H54 (cell line): ENCODE results near the gene ZNF827.
"Not testable (repeated sequence)": the region's sequence is repeated elsewhere in the genome, so short reads cannot be mapped to it uniquely, and the experiment has no call there.

Experiments used
- DNase-seq: peaks from one replicate; pipeline ENCODE4 v3.0.0; 2011; ENCODE audit warnings: low spot score, mixed read lengths; ENCODE audit not compliant: insufficient read length
- FAIRE-seq: peaks from 3 replicates; lab custom pipeline; 2011; peaks lifted over from hg19 to GRCh38; lab: Jason Lieb, UNC
- POLR2A ChIP-seq: IDR thresholded peaks from 2 replicates; pipeline ENCODE4 v1.6.1; 2011; ENCODE audit warnings: low read depth, mild to moderate bottlenecking, low read length

ZNF827 gene

DNA sequence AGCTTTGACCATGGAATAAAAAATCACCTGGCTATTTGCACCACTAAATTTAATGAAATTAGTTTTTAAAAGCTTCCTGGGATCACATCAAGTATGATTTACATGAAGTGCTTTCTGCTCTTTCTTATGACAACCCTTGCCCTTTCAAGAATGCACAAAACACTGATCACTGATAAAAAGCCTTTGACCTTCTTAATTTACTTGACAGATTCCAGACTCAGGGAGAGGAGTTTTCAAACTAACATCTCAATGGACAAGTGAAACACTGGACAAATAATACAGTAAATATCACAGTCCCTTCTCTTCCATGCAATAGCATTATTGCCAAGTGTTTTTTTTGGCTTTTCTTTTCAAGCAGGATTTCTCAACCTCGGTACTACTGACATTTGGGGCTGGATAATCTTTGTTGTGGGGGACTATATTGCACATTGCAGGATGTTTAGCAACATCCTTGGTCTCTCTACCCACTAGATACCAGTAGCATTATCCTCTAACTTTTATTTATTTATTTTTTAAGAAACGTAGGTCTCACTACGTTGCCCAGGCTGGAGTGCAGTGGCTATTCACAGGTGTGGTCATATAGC is 86.3 kb downstream of the ZNF827 start:
- no peak for FAIRE-seq
- no peak for TF ChIP-seq POLR2A
- no peak for DNase-seq

DNA sequence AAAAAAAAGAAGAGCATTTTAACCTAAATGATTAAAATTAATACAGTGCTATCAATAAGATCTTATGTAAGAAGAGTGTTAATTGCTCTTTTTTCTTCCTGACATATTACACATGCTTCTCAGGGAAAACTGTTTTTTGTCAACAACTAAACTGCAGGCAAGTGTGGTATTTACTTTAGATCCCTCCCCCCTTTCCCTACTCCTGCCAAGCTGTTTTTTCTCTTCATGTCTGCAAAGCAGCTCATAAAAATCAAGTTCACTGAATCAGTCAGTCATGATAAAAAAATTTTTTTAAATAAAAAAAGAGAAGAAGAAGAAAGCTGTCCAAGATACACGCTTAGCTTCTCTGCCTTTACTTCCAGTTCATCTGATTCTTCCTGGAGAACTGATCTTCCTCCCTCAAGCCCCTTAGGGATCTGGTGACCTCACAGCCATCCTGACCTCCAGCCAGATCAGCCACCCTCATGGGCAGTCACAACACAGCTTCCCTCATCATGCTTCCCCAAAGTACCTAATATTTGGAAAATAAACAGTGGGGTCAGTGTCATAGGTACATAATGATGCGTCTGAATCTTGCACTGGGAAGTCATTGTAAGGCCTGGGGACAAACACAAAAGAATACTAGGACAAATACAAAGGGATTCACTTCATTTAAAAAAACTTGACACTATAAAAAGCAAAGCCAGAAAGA is 87.0 kb downstream of the ZNF827 start:
- no peak for FAIRE-seq
- DNase-seq = no peak
- no peak for TF ChIP-seq POLR2A

DNA sequence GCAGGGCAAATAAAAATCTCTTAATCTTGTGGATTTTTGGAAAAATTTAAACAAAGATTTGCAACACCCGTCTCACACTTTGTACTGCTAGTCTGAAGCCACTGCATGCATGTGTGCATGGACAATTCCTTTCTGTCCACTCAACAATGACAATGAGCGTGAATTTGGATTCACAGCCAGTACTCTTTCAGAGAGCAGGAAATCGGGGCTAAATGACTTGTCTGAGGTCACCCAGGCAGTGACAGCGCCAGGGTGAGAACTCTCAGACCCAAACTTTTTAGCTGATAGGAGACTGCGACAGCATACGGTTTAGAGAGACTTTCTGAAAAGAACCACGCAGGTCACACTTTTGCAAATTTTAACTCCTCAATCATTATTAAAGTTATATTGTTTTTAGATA is 90.9 kb downstream of the ZNF827 start:
- FAIRE-seq = no peak
- no peak for DNase-seq
- no peak for TF ChIP-seq POLR2A

DNA sequence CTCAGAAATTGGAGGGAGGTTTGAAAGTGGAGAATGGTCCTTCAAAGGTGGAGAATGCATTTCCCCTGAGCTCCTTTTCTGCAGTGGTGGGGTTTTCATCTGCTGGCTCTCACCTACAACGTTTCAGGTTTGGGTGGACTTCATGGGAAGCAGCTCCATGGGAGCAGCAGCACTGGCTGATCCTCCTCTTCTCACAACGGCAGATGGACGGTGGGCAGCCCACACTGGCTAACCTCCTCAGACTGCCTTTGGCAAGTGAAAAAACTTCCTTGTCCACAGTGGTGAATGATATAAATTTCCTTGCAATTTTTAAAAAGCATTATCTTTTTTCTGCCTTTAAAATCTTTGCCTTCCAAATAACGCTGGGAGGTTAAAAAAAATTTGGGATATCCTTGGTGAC is 93.5 kb downstream of the ZNF827 start:
- no peak for DNase-seq
- no peak for TF ChIP-seq POLR2A
- FAIRE-seq = no peak

GRCh38 chr4:145843639-145844038 is 95.0 kb downstream of the ZNF827 start:
- no peak for TF ChIP-seq POLR2A
- FAIRE-seq = no peak
- DNase-seq = no peak

DNA sequence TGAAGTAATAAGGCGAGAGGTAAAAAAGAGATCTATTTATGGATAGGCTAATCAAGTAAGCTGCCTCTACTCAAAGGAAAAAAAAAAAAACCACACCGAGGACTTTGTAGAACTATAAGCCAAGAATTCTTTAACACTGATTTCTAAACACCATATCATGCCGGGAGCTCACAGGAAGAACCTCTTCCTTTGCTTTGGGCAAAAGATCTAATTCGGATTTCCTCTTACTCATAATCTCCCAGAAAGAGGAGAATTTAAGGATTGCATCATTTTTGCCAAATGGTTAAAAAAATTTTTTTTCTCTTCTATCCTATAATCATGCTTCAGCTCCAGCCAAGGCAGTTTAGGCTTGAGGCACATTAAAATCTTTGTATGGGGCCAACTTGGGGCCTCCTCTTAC is 95.5 kb downstream of the ZNF827 start:
- DNase-seq (no peak), FAIRE-seq (no peak)
- TF ChIP-seq POLR2A = no peak

DNA sequence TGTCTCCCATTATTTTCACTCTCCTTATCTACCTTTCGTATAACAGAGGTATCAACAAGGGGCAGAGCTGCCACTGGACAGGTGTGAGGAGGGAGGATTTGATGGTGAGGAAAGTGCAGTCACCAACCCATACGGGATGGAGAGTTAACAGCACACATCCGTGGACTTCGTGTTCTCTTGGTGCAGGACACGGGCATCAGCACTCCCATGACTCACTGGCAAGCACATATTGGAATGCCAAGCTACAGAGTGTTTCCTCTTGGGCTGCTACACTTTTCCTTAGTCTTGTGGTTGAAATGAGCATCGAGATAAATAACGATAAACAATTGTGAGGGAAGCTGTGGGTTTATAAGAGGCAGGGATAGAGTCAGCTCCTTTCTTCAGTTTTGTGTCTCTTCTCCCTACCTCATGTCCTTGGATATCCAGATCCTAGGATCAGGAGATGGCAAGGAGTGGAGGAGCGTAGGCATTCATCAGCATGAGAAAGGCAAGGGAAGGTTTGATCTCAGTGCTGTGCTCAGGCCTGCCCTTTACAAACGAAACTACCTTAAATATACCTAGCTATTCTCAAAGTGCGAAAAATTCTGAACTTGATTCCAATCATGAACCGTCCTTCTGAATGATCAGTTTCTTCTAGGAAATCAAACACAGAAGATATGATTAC is 96.3 kb downstream of the ZNF827 start:
- no peak for TF ChIP-seq POLR2A
- DNase-seq = no peak
- FAIRE-seq = no peak

GRCh38 chr4:145840801-145841200 is 97.8 kb downstream of the ZNF827 start:
- DNase-seq = no peak
- no peak for TF ChIP-seq POLR2A
- FAIRE-seq = no peak

- no peak for TF ChIP-seq POLR2A
Measured at GRCh38 chr4:145840162-145840768, 98.4 kb downstream of the ZNF827 start.

GRCh38 chr4:145839151-145839550 is 99.5 kb downstream of the ZNF827 start:
- no peak for TF ChIP-seq POLR2A
- no peak for FAIRE-seq
- DNase-seq = no peak

More at GRCh38 chr4:145840162-145840768, 98.4 kb downstream of the ZNF827 start:
- DNase-seq = no peak
- FAIRE-seq = peak; percentile 67

GRCh38 chr4:145832384-145832783 is 106.2 kb downstream of the ZNF827 start:
- FAIRE-seq, DNase-seq: not testable (repeated sequence)

DNA sequence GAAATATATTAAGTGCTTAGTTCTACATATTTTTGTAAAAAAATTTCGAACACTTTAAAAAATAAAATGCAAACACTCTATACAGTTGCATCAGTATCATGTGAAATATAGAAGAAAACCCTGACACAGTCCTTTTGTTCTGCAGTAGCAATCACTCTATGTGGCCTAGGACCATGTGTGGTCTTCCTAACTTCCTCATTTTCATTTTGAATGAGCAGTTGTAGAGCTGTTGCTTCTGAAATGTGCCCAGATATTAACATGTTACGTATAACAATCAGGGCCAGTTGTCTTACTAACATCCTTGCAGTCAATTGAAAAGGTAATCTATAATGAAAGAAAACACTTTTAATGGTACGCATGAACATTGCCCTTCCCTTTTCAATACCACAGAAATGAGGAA is 107.9 kb downstream of the ZNF827 start:
- no peak for TF ChIP-seq POLR2A
- FAIRE-seq (no peak), DNase-seq (no peak)

GRCh38 chr4:145829629-145830395 is 108.8 kb downstream of the ZNF827 start:
- no peak for TF ChIP-seq POLR2A
- DNase-seq (no peak), FAIRE-seq (no peak)
